GM19328 (cell line): Measurements from ENCODE around the gene CELF2.

Experiments
- ATAC-seq: cut with Tn5 transposase; IDR thresholded peaks from one replicate; pipeline ENCODE4 v1.9.1; 2021; ENCODE audit warnings: mild to moderate bottlenecking, moderate library complexity; ENCODE audit not compliant: unreplicated experiment

Gene CELF2

GRCh38 chr10:11262494-11263345 is 245.0 kb downstream of the CELF2 start:
- no peak for ATAC-seq

GRCh38 chr10:11263767-11264166 is 246.1 kb downstream of the CELF2 start:
- no peak for ATAC-seq

GRCh38 chr10:11264296-11265048 is 246.8 kb downstream of the CELF2 start:
- no peak for ATAC-seq

- ATAC-seq = no peak
Measured at GRCh38 chr10:11265484-11265883, 247.8 kb downstream of the CELF2 start.

DNA sequence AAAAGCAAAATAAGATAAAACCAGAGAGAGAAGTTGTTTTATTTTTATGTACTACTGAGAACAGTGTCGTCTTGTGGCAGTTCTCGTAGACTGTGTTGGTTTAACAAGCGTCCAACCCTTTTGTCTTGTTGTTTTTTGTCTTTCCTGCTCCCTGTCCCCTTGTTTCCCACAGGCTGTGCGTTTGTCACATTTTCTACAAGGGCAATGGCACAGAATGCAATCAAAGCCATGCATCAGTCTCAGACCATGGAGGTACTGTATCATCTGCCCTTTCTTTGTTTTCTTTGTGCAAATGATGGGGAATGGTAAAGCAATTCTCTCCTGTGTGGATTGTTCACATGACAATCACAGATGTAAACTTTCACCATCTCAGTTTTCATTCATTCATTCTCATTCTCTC is 248.8 kb downstream of the CELF2 start:
- no peak for ATAC-seq

- ATAC-seq = peak; percentile 56
Measured at GRCh38 chr10:11270135-11270857, 252.6 kb downstream of the CELF2 start.

DNA sequence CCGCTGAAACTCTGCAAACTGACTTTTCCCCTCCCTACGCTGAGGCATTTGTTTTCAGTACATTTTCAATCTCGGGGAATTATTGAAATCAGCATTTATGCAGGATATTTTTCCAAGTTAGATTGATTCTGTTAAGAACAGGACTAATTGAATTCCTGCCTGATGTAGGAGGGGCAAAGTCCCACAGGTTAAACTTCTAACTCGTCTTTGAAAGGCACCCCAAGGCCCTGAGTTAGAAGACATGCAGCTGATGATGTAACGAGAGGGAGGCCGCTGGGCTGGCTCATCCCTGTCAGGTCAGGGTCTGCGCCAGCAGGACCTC is 253.1 kb downstream of the CELF2 start:
- ATAC-seq = no peak

- peak; percentile 50 for ATAC-seq
Measured at GRCh38 chr10:11272915-11273389, 255.3 kb downstream of the CELF2 start.

DNA sequence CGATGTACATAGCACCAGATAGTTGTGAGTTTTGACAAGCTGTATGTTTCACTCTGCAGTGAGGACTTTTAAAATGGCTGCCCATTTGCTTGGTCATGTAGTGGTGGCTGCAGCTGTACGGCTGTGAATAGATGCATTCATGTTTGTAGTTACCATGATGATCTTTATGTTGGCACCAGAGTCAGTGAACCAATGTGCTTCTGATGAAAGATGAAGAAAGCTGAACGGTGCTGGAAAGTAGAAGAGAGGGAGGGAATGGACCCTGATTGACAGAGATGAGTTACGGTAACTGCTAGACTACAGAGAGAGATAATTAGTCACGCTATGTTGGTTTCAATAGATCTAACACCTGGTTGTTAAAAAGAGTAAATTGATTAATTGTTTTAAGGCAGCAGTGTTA is 256.8 kb downstream of the CELF2 start:
- ATAC-seq = no peak

DNA sequence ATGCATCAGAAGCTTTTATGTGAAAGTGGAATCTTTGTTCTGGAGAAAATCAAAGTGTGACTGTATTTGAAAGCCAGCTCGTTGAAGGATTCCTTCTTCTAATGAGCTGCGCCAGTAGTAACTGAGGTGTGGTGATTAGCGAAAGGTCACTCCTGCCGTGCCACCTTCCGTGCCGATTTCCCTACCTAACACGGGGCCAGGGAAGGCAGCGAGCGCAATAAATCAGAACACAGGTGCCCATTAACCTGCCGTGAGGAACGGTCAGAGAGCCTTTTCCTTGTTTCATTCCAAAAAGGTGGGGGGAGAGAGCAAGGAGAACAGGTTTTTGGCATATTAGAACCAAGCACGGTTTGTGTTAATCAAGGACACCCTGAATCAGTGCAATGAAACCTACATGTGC is 258.0 kb downstream of the CELF2 start:
- ATAC-seq = no peak

DNA sequence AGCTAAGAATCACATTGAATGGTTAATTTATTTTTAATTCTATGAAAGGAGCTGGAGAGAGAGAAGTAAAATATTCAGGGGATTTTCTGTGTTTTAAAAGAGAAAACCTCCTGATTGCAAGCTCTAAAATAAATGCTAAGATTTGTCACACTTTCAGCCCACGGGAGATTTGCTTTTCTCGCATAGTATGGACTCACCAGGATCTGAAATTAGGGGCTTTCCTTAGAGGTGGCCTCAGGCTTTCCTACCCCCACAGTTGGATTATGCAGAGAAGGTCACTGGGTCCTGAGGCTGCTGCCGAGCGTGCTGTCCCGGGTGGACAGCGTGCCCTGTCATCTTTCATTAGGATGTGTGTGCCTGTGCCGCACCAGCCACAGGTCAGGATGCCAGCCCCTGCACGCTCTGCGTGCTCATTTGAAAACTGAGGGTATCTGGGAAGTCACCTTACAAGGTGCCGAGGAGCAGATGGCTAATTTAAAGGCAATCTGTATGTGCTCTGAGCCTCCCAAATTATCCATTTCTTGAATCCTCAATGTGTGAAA is 258.8 kb downstream of the CELF2 start:
- ATAC-seq = no peak

DNA sequence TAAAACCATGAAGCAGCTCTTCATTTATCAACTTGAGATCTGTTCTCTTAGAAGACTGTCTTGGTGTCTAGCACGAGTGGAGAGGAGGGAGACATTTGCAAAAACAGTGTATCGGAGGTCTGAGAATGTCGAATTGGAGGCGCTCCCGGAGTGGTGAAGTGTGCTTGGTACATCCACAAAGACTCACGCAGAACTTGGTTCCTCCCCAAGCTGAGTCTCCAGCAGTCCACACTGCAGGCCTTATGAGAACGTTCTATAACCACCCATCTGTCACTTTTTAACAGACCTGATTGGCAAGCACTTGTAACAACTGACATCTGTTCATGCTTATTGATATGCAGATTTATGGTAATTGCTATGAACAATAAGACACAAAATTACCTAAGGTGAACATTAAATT is 261.6 kb downstream of the CELF2 start:
- no peak for ATAC-seq

GRCh38 chr10:11280187-11280932 is 262.7 kb downstream of the CELF2 start:
- ATAC-seq = no peak

GRCh38 chr10:11282156-11282555 is 264.5 kb downstream of the CELF2 start:
- ATAC-seq = no peak

DNA sequence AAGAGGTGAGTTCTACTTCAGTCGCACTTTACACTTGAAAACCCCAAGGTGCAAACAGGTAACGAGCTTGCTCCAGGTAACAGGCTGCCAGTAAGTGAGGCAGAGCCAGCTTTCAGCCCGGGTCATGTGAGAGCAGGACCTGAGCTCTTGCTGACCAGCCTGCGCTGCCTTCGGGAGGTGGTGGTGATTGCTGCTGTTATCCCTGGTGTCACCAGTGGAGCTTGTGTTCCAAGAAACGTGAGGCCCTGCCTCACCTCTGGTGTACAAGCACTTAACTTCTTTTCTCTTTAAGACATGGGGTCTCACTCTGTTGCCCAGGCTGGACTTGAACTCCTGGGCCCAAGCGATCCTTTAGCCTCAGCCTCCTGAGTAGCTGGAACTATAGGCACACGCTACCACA is 265.0 kb downstream of the CELF2 start:
- no peak for ATAC-seq

DNA sequence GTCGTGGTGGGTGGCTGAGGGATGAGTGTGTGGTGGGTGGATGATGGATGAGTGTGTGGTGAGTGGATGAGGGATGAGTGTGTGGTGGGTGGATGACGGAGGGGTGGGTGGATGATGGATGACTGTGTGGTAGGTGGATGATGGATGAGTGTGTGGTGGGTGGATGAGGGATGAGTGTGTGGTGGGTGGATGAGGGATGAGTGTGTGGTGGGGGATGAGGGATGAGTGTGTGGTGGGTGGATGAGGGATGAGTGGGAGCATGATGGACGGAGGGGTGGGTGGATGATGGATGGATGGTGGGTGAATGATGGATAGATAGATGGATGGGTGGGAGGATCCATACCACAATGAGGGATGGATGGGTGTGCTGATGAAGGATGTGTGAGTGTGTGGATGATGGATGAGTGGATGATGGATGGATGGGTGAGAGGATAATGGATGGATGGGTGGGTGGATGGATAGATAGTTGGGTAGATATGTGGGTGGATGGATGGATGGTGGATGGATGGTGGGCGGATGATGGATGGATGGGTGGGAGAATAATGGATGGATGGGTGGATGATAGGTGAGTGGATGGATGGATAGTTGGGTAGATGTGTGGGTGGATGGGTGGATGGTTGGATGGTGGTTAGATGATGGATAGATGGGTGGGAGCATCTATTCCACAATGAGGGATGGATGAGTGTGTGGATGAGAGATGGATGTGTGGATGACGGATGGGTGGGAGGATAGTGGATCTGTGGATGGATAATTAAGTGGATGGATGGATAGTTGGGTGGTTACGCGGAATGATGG is 266.8 kb downstream of the CELF2 start:
- no peak for ATAC-seq

GRCh38 chr10:11285171-11285570 is 267.5 kb downstream of the CELF2 start:
- ATAC-seq = no peak

DNA sequence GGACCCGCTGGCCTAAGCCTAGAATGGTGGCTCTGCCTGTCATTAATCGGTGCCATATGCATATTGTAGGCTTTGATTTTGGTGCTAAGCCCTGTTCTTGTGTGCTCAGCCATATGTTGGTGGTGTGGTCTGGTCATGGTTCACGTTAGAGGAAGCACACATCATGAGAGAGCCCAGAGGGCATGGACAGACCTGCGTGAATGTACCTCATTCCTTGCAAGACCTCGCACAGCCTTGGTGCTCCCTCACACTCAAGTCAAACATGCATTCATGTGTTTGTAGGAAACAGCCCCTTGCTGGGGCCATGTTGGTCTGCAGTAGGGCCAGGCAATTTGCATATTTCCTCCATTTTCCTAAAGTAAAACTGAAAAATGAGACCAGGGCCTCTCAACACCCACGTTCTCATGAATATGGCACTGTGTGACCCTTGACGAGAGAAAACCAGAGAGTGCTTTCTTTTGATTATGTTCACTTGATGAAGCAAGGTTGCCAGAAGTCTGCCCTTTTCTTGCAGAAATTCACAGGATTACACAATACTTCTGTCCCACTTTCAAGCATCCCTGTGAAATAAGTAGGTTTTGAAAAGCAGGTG is 268.7 kb downstream of the CELF2 start:
- ATAC-seq = peak; percentile 83

DNA sequence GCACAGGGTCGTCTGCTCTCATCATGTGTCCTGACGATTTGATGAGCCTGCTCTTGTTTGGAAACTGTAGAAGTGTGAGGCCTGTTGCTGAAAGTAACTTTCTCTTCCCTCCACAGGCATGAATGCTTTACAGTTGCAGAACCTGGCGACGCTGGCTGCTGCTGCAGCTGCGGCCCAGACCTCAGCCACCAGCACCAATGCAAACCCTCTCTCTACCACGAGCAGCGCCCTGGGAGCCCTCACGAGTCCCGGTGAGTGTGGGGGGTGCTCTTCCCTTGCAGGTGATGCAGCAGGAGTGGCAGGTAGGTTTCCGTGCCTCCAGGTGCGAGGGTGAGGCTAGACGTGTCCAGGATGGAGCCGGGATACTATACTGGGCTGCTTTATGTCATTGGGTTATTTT is 270.6 kb downstream of the CELF2 start:
- ATAC-seq = no peak
